ENCODE results near the gene CX3CL1. TPM values are rescaled to one million over a fixed set of nuclear protein-coding genes. Genes with fewer than 3 reads are reported as not detected.

Gene CX3CL1
- total and polyA plus RNA-seq, 2 of the 13 experiments (the other 11 are each of a cell fraction or from before 2014, with no cell fraction given), result 57.3 to 60.8 TPM

- TF ChIP-seq ZNF407 (CRISPR knock-in tag; IDR thresholded peaks at IDR 0.05; ENCODE audit: not compliant biosample characterization), result peak; percentile 17
- TF ChIP-seq NRL (CRISPR knock-in tag; IDR thresholded peaks at IDR 0.05; ENCODE audit: borderline replicate concordance), result peak; percentile 59; the same call in 1 of the 2 replicates
- TF ChIP-seq NR2F2 (IDR thresholded peaks at IDR 0.05; ENCODE audit: borderline replicate concordance, low read depth), result no peak
- TF ChIP-seq SP4 (CRISPR knock-in tag; IDR thresholded peaks at IDR 0.05), result peak; percentile 44; the same call in 1 of the 2 replicates
- no peak; the same call in 1 of the 2 replicates for TF ChIP-seq ZNF660 (CRISPR knock-in tag; IDR thresholded peaks at IDR 0.05; ENCODE audit: borderline replicate concordance, low read depth)
- peak; percentile 94; the same call in 1 of the 2 replicates for TF ChIP-seq ZNF577 (CRISPR knock-in tag; IDR thresholded peaks at IDR 0.05; ENCODE audit: borderline replicate concordance, low read depth)
These were observed at the start of gene CX3CL1 (continued) for GRCh38 chr16:57372372-57373116.

Data from HepG2 (cell line).